GM18907 (cell line): ENCODE results near the gene PRICKLE1.

Experiments
- ATAC-seq: cut with Tn5 transposase; IDR thresholded peaks from one replicate; pipeline ENCODE4 v1.9.1; 2021; ENCODE audit warnings: mild to moderate bottlenecking, moderate library complexity; ENCODE audit not compliant: unreplicated experiment

PRICKLE1 gene

GRCh38 chr12:42463671-42464070 lies 125.9 kb downstream of the PRICKLE1 start:
- ATAC-seq: no peak

GRCh38 chr12:42462486-42462885 lies 127.1 kb downstream of the PRICKLE1 start:
- ATAC-seq: no peak

GRCh38 chr12:42459336-42459847 lies 130.2 kb downstream of the PRICKLE1 start:
- ATAC-seq: no peak

GRCh38 chr12:42458575-42458974 lies 131.0 kb downstream of the PRICKLE1 start:
- ATAC-seq: no peak

- ATAC-seq: peak; percentile 66
Observed at GRCh38 chr12:42450248-42450647, 139.3 kb downstream of the PRICKLE1 start.

- no peak for ATAC-seq
Observed at GRCh38 chr12:42448841-42449240, 140.7 kb downstream of the PRICKLE1 start.

DNA sequence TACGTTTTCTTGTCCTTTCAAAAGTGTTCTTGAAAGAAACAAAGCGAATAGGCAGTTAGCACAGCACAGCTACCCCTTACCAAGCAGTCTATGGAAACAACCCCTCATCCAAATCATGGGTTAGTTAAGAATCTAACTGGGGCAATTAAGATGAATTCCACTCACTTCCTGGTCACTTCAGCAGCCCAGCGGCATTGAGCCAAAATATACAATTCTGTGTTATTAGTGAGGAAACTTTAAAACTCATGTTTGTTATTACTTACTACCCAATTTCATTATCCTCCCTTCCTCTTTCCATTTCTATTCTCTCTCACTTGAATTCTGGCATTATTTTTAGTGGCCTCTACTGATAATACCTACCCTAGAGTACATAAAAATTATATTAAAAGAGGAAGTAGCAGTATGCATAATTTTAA lies 142.2 kb downstream of the PRICKLE1 start:
- no peak for ATAC-seq

- no peak for ATAC-seq
Observed at GRCh38 chr12:42446761-42447160, 142.8 kb downstream of the PRICKLE1 start.

DNA sequence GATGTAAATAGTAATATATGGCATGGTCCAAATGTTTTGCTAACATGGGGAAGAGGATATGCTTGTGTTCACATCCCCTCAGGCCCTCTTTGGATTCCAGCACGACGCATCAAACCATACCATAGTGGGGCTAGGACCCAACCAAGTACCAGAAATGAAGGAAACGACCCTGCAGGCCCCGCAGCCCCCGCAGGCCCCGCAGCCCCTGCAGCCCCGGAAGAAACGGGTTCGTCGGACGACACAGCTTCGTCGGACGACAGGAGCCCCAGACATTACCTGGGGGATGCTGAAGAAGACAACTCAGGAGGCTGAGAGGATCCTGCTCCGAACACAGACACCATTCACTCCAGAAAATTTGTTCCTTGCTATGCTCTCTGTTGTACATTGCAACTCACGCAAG lies 143.7 kb downstream of the PRICKLE1 start:
- no peak for ATAC-seq

DNA sequence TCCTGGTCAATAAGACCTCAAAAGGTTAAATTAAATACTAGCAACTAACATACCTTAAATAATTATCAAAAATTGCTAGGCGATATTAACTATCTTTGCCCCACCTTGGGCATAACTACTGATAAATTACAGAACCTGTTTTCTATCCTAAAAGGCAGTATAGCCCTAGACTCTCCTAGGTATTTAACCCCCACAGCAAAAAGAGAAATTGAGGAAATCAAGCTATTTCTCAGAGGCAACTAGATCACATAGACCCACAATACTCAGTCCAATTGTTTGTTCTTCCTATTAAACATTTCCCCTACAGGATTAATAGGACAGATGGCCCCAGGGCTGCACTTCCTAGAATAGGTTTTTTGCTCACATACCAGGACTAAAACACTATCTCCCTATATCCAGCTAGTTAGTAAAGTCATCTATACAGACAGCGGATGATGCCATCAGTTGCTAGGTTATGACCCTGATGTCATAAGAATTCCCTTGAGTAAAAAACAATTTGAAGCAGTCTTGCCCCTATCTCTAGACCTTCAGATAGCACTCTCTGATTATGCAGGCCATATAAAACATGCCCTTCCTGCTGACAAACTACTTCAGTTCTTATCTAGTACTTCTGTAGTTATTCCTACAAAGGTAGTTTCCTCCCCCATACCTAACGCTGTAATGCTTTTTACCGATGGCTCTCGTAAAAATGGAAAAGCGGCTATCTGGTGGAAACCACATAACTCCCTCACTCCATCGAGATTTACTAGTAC lies 145.2 kb downstream of the PRICKLE1 start:
- ATAC-seq: no peak

GRCh38 chr12:42442888-42443287 lies 146.7 kb downstream of the PRICKLE1 start:
- ATAC-seq: no peak

DNA sequence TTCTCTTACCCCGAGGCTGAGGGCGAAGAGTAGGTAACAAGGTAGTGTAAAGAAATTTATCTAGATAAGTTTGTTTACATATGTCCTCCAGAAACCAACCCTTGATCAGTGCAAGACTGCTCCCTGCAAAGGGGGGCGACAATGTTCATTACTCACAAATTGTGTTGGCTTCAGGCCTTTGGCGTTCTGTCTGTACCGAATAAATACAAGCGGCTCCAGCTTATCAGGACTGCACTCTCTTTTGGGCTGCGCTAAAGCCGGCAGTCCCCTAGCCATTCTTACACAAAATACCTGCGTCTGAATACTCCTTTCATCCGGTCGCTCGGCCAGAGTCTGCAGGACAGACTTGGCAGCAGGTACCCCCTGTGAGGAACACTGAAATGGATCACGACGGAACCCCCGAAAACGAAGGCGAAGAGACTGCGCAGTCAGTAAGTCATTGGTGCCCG lies 147.2 kb downstream of the PRICKLE1 start:
- no peak for ATAC-seq

GRCh38 chr12:42440608-42441007 lies 148.9 kb downstream of the PRICKLE1 start:
- no peak for ATAC-seq

GRCh38 chr12:42432517-42433140 lies 156.9 kb downstream of the PRICKLE1 start:
- ATAC-seq: no peak

GRCh38 chr12:42428850-42429249 lies 160.7 kb downstream of the PRICKLE1 start:
- no peak for ATAC-seq

GRCh38 chr12:42426746-42427145 lies 162.8 kb downstream of the PRICKLE1 start:
- ATAC-seq: no peak

- ATAC-seq: no peak
Observed at GRCh38 chr12:42422785-42423184, 166.8 kb downstream of the PRICKLE1 start.

GRCh38 chr12:42421844-42422779 lies 167.4 kb downstream of the PRICKLE1 start:
- peak; percentile 97 for ATAC-seq

- ATAC-seq: no peak
Observed at GRCh38 chr12:42420395-42420794, 169.2 kb downstream of the PRICKLE1 start.

DNA sequence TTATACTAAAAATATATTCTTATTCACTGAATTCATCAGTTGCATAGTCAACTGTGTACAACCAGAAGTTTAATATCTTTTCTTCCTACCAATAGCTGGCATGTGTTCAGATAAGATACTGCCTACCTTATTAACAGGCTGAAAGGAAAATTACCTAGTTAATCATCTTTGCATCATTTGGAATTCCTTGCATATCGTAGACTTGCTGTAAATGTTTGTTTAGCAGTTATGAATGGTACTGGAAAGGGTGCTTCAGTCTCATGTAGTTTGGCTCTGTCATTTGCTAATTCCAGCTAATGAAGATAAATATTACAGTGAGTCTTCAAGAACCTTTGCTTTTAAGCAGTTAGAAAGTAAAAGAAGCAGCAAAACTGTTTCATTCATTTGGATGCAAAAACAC lies 179.2 kb downstream of the PRICKLE1 start:
- no peak for ATAC-seq

- no peak for ATAC-seq
Observed at GRCh38 chr12:42409471-42409870, 180.1 kb downstream of the PRICKLE1 start.
